HG02938 (cell line): ENCODE results near the gene LEP.
"Not testable (repeated sequence)": the region's sequence is repeated elsewhere in the genome, so short reads cannot be mapped to it uniquely, and the experiment has no call there.

Experiments
- ATAC-seq: cut with Tn5 transposase; IDR thresholded peaks from one replicate; pipeline ENCODE4 v1.9.1; 2021; ENCODE audit warnings: mild to moderate bottlenecking, moderate library complexity; ENCODE audit not compliant: unreplicated experiment

LEP gene

DNA sequence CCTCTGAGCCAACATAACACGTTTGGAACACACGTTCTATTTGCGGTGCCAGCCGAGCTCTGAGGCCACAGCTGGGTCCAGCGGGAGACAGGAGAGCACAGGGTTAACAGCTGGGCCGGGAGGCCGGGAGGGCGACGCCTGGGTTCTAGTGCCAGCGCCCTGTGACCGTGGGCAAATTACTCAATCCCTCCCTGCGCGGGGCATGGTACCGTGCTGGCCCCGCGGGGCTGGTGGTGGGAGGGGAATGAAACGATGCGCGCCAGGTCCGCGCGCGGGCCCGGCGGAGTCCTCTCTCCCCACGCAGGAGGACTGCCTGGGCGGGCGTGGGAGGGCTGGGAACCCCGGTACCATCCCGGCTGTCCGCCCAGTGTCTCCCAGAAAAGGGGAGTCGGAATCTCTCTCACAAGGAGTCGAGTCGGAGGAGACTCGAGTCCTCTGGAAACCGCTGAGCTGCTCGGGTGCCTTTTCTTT, 30.4 kb downstream of the LEP start:
- no peak for ATAC-seq

DNA sequence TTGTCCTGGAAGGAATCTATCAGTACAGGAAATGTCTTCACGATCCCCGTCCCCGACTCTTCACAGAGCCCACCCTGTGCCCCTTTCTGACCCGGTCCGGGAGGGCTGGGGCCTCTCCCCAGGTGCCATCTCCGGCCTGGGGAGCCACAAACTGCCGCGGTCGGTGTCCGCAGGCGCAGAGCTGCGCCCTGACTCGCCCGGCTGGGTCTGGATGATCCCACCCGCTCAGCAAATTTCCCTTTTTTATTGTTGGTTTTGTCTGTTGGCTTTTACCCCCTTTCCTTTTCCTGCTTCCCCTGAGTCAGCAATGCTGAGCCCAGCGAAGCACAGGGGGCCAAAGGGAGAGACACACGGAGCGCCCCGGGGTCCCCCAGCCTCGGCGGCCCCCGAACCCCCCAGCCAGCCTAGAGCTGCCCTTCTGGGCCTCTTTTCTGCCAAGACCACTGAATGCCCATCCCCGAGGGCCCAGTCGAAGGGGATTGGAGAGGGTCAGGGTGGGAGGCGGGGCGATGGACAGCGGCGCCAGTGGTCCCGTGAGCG, 30.9 kb downstream of the LEP start:
- ATAC-seq: no peak

DNA sequence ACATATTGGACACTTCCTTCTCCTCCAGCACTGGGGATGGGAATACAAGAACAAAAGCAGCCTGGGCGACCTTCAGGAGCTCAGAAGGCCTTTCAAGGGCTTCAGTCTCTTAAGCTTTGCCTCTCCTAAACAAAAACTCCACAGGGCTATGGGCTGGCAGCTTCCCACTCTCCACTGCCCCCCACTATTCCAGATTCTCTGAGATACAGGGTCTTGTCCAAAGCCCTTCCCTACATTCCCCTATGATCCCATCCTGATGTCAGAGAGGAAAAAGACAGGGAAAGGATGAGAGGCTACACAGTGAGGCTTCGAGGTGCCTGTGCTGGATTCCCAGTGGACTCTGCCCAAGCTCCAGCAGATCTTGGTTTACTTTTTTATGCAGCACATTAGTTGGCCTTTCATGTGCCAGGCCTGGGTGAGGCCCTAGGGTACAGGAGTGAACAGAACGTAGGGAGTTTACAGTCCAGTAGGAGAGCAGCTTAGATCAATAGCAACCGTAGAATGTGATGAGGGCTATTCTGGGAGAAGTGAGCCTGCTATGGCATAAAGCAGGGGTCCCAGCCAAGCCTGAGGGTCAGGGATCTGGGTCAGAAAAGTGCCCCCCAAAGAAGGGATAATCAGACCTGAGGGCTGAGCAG, 33.3 kb downstream of the LEP start:
- ATAC-seq: no peak

DNA sequence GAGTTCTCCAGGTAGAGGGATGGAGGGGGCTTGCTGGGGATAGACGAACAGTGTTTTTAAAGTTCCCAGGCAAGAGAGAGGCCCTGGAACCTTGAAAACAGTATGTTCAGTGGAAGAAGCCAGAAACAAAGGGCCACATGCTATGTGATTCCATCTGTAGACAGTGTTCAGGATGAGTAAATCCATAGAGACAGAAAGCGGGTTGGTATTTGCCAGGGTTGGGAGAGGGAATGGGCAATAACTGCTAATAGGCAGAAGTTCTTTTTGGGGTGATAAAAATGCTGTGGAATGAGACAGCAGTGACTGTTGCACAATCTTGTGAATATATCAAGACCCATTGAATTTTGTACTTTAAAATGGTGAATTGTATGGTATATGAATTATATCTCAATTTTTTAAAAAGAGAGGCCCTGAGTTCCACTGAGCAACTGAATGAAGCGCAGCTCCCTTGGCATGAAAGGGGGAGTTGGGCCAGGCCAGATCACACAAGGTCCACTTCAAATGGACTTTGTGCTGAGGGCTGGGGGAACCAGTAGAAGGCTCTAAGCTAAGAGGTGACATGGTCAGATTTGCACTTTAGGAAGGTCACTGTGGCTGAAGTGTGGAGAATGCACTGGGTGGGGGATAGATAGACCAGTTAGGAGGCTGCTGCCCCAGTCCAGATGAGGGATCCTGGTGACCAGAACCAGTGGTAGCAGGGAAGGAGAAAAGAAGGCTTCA, 34.0 kb downstream of the LEP start:
- no peak for ATAC-seq

DNA sequence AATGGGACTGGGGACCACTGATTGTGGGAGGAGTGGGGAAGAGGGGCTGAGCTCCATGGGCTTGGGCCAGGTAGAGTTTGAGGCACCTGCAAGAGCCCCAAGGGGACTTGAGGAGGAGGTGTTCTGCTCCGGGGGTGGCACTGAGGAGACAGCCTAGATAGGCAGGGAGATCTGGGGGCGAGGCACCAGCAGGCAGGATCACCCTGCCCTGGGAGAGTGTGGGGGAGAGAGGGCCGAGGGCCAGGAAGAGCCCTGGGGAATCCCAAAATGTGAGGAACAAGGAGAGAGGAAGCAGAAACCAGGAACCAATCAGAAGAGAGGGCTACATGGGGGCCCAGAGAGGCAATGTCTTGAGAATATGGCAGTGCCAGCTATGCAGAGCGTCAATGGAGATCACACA, 34.6 kb downstream of the LEP start:
- ATAC-seq: no peak

DNA sequence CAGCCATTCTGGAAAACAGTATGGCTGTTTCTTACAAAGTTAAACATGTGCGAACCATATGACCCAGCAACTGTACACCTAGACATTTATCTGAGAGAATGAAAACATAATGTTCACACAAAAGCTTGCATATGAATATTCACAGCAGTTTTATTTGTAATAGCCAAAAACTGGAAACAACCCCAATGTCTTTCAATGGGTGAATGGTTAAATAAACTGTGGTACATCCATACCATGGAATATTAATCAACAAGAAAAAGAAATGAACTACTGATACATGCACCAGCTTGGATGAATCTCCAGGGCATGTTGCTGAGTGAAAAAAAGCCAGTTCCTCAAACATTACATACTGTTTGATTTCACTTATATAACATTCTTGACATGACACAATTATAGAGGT, 37.3 kb downstream of the LEP start:
- ATAC-seq: no peak

- no peak for ATAC-seq
These were observed 38.1 kb downstream of the LEP start for GRCh38 chr7:128279124-128279713.

DNA sequence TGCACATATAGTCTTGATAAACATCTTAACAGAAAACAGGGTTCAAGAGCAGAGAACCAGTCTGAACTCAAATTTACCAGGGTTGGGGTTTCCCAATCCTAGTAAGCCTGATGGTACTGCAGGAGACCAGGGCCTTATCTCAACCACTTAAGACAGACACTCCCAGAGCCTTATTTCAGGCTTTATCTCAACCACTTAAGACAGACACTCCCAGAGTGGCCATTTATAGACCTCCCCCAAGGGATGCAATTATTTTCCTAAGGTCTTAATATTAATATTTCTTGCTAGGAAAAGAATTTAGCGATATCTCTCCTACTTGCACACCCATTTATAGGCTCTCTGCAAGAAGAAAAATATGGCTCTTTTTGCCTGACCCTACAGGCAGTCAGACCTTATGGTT, 39.4 kb downstream of the LEP start:
- ATAC-seq: not testable (repeated sequence)

GRCh38 chr7:128281605-128282380, 40.7 kb downstream of the LEP start:
- no peak for ATAC-seq

- ATAC-seq: no peak
These were observed 43.0 kb downstream of the LEP start for GRCh38 chr7:128284102-128284501.

GRCh38 chr7:128287556-128287955, 46.5 kb downstream of the LEP start:
- ATAC-seq: no peak

- ATAC-seq: not testable (repeated sequence)
These were observed 56.9 kb downstream of the LEP start for GRCh38 chr7:128298004-128298403.

- ATAC-seq: no peak
These were observed 58.1 kb downstream of the LEP start for GRCh38 chr7:128299109-128299607.

DNA sequence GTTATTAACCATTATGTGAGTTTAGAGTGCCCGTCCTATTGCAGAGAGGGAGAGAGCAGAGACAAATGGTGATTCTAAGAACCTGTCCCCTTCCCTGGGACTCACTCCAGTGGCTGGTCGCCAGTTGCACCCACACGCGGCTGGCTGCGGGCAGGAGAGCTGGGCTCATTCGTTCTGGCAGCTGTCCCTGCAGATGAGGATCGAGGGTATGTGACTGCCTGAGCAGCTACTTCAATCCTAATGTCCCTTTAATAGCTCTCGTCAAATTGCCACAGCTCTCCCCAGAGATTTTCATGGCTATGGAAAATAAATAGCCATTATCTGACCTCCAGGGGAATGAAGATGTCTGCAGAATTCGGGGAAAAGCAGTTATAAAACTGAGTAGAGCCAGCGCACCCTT, 61.1 kb downstream of the LEP start:
- no peak for ATAC-seq

DNA sequence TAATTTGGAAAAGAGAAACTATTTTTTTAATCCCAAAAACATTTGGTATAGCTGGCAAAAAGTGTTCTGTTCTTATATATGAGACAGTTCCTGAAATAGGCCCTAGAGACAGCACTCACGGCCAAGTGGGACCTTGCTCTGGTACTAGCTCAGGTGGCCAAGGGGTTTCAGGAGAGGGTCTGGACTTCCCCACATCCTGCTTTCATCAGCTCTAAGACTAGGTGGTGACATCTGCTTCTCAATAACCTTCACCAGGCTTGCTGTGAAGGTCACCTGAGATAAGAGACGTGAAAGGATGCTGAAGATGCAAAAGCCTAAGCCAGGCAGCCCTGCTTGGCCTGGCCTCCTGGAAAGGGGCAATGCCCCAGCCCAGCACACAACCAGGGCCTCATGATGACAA, 62.1 kb downstream of the LEP start:
- ATAC-seq: no peak

DNA sequence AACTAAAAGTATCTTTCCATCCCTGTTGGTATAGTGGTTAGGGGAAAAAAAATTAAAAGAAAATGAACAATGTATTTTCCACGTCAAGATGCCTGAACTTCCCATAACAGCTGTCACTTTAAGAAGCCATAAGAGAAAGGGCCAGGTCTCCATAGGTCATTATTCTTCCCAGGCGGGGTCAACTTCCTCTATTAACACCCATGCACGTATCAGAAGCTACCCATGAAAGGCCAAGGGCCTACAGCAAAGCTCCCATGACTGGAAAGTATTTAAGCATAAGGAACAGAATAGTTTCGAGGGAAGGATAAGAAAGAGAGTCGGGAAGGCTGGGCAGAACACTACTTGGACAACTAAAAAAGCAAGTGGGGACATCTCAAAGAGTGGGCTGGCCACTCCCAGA, 62.6 kb downstream of the LEP start:
- no peak for ATAC-seq

DNA sequence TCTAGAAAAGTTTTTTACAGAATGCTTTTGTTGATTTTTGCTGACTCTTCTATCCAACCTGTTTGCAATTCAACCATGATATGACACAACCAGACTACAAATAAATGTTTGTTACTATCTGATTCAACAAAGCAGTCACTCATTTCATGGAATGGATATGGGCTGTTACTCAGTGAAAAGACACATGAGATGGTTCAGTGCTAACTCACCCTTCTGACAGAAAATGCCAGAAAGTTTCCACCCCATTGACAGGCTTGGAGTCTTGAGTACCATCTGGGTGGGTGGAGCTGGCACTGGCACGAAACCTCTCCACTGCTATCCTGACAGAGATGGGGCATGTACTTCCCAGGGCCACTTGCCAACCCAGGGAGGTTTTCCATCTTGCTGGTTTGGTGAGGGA, 63.1 kb downstream of the LEP start:
- no peak for ATAC-seq

DNA sequence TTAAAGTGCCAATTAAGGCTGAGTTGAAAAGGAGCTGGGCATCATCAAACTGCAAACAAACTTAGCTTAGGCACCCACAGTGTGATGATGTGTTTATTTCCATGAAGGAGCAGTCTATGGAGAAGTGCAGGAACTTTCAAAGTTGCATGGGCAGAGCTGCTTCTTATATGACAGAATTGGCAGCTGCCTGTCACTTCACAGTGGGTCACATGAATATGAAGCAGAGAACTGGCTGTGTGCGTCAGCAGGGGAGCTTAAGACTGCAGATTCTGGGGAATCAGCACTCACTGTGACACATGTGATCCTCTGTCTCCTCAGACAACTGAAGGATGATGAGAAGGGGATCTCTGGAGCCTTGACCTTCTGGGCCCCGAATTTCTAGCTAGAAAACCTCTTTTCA, 66.0 kb downstream of the LEP start:
- no peak for ATAC-seq
